K562 (cell line): ENCODE results near the gene FLII. TPM values are rescaled to one million over a fixed set of nuclear protein-coding genes. Genes with fewer than 3 reads are reported as not detected.

ENCODE experiments used
- CCNT2 ChIP-seq: IDR thresholded peaks from 2 replicates; pipeline ENCODE4 v1.6.1; 2011; ENCODE audit warnings: borderline replicate concordance, low read depth, mild to moderate bottlenecking, moderate library complexity, mixed read lengths, low read length; ENCODE audit not compliant: insufficient read length; ENCODE audit errors: extremely low read depth
- CHD1 ChIP-seq: fragments of 200-600 bp; sonication (generic); IDR thresholded peaks from one replicate; pipeline ENCODE4 v1.6.1; 2012; ENCODE audit warnings: mild to moderate bottlenecking, moderate library complexity, low read length, inconsistent platforms
- CREM ChIP-seq: IDR thresholded peaks from 2 replicates; pipeline ENCODE4 v1.6.1; 2014; ENCODE audit warnings: antibody characterized with exemption, low read depth
- DACH1 ChIP-seq: fragments of 450-650 bp; IDR thresholded peaks from 2 replicates; pipeline ENCODE4 v1.6.1; 2018; ENCODE audit not compliant: partially characterized antibody
- FOXA1 ChIP-seq: fragments of 450-650 bp; IDR thresholded peaks from 2 replicates; pipeline ENCODE4 v1.6.1; 2016; ENCODE audit warnings: mild to moderate bottlenecking, borderline replicate concordance
- KDM5B ChIP-seq: fragments of 200-600 bp; sonication (generic); IDR thresholded peaks from 2 replicates; pipeline ENCODE4 v1.6.1; 2012; ENCODE audit warnings: low read depth, mild to moderate bottlenecking, moderate library complexity, low read length, control low read depth, inconsistent platforms; ENCODE audit not compliant: insufficient replicate concordance
- MYC ChIP-seq, 2 experiments: fragments of 250-450 bp in 1 of 2; sonication (Bioruptor Pico) in 1 of 2; IDR thresholded peaks; 2 replicates each; pipeline versions ENCODE4 v1.5.1 to v1.6.1; 2012 to 2021; ENCODE audit warnings: low read depth in 2 of 2, borderline replicate concordance in 1 of 2, improper control_type of control experiment in 1 of 2, low read length in 1 of 2, mild to moderate bottlenecking in 1 of 2, moderate library complexity in 1 of 2
- RBFOX2 ChIP-seq: fragments of 200-400 bp; formaldehyde crosslinking; IDR thresholded peaks from 2 replicates; pipeline ENCODE4 v1.6.1; 2017; ENCODE audit warnings: low read depth, mild to moderate bottlenecking, low read length, moderate library complexity
- RCOR1 ChIP-seq, 2 experiments: IDR thresholded peaks; 2 replicates each; pipeline ENCODE4 v1.6.1; 2012; ENCODE audit warnings: low read depth in 2 of 2, low read length in 2 of 2, borderline replicate concordance in 1 of 2, improper control_type of control experiment in 1 of 2
- SIN3A ChIP-seq, 2 experiments: fragments of 150-350 bp in 1 of 2; IDR thresholded peaks; 2 replicates each; pipeline ENCODE4 v1.6.1; 2011 to 2016; ENCODE audit warnings: borderline replicate concordance in 2 of 2, low read depth in 2 of 2, low read length in 2 of 2, mild to moderate bottlenecking in 2 of 2, moderate library complexity in 2 of 2; ENCODE audit not compliant: control insufficient read depth in 1 of 2
- SNIP1 ChIP-seq: fragments of 450-650 bp; IDR thresholded peaks from 2 replicates; pipeline ENCODE4 v1.7.1; 2017; ENCODE audit warnings: low read depth, mild to moderate bottlenecking
- THRA ChIP-seq: fragments of 450-650 bp; IDR thresholded peaks from 2 replicates; pipeline ENCODE4 v1.6.1; 2017; ENCODE audit warnings: mild to moderate bottlenecking, moderate library complexity
- VEZF1 ChIP-seq: fragments of 200-800 bp; sonication (Bioruptor generic); IDR thresholded peaks from 2 replicates; pipeline ENCODE4 v1.6.1; 2017; ENCODE audit warnings: missing genetic modification characterization, missing compliant biosample characterization
- polyA plus RNA-seq, 8 experiments: library from polyadenylated mRNA; depleted of rRNA in 4 of 8; stranded (reverse) in 5 of 8; unstranded in 3 of 8; fragments of >200 nt; fragmentation: Nextera tagmentation in 2 of 8; fragmentation: Illumina TruSeq in 1 of 8; extraction: Ambion mirVana in 2 of 8; extraction: Trizol in 1 of 8; gene quantifications; 2 replicates each; pipeline versions ENCODE4 v1.2.1 to v1.2.3, GENCODE V29; 2011 to 2014; ENCODE audit warnings: inconsistent platforms in 1 of 8, missing spikeins in 1 of 8
- total RNA-seq, 7 experiments: library from RNA; depleted of rRNA in 6 of 7; stranded (reverse); fragments of >200 nt in 6 of 7; fragmentation: Illumina TruSeq in 2 of 7; extraction: Trizol in 2 of 7; gene quantifications; 2 replicates each; pipeline versions ENCODE4 v1.2.1 to v1.2.3, GENCODE V29; 2011 to 2021; ENCODE audit warnings: low replicate concordance in 1 of 7

FLII gene
- total and polyA plus RNA-seq, 9 of the 15 experiments (the other 6 are each of a cell fraction or from before 2014, with no cell fraction given): 11.7 to 126 (median 82.5) TPM

GRCh38 chr17:18225642-18226283, 32.8 kb downstream of the FLII start (continued):
- TF ChIP-seq THRA (no peak), MYC (IDR thresholded peaks at IDR 0.05; ENCODE audit: low read depth, low read length) (0 out of 2 replicates have a peak, but pooled peaks have one; percentile 14), MYC (CRISPR knock-in tag; IDR thresholded peaks at IDR 0.05; ENCODE audit: borderline replicate concordance, low read depth) (no peak), RBFOX2 (0 out of 2 replicates have a peak, but pooled peaks have one; percentile 22), KDM5B (no peak), RCOR1 (IDR thresholded peaks at IDR 0.05; ENCODE audit: borderline replicate concordance in 1 of 2, low read depth in 2 of 2, low read length in 2 of 2) (no peak), CHD1 (no peak), CREM (peak; percentile 84), VEZF1 (CRISPR knock-in tag) (peak; percentile 60), DACH1 (no peak), SNIP1 (no peak), FOXA1 (no peak), CCNT2 (peak; percentile 0), SIN3A (IDR thresholded peaks at IDR 0.05; ENCODE audit: borderline replicate concordance in 2 of 2, control insufficient read depth in 1 of 2, low read depth in 2 of 2, low read length in 2 of 2) (no peak)
